ENCODE results near the gene HNRNPM.

GRCh38 chr19:8429044-8429443 lies 15.7 kb upstream of the HNRNPM start:
- no peak for TF ChIP-seq POLR2A (IDR thresholded peaks at IDR 0.05; ENCODE audit: borderline replicate concordance, extremely low read depth, insufficient read depth, insufficient read length)
- no peak for TF ChIP-seq EZH2 (IDR thresholded peaks at IDR 0.05)
- TF ChIP-seq CTCF (IDR thresholded peaks at IDR 0.05 in 2 of 3, conservative IDR thresholded peaks at IDR 0.05 in 1 of 3; ENCODE audit: borderline replicate concordance in 1 of 3, insufficient read depth in 1 of 3, low read depth in 2 of 3, low read length in 2 of 3): no peak
- TF ChIP-seq POLR2AphosphoS5 (IDR thresholded peaks at IDR 0.05; ENCODE audit: low read depth, low read length): no peak
- TF ChIP-seq MAX (IDR thresholded peaks at IDR 0.05): no peak
- no peak for TF ChIP-seq ATF3 (IDR thresholded peaks at IDR 0.05)
- no peak for TF ChIP-seq EZH2phosphoT487 (IDR thresholded peaks at IDR 0.05; ENCODE audit: borderline replicate concordance)
- no peak for TF ChIP-seq ZBTB33 (IDR thresholded peaks at IDR 0.05; ENCODE audit: extremely low read depth, insufficient replicate concordance, low read length)

Measured in HCT116 (cell line).